Keratinocyte (primary cell): ENCODE measurements around the gene ZFR2. TPM values are rescaled to one million over a fixed set of nuclear protein-coding genes. Genes with fewer than 3 reads are reported as not detected.

ENCODE experiments used
- DNase-seq: peaks from one replicate; pipeline ENCODE4 v3.0.0-alpha.2; 2011; ENCODE audit warnings: low read depth, missing footprints, low spot score
- FAIRE-seq: peaks from 2 replicates; lab custom pipeline; 2011; peaks lifted over from hg19 to GRCh38; lab: Jason Lieb, UNC
- H2AFZ ChIP-seq: 2 replicates; pipeline ENCODE4 v1.6.0; 2012; ENCODE audit warnings: low read length, control low read depth, inconsistent platforms; ENCODE audit not compliant: control insufficient read depth
- H3K27ac ChIP-seq: 2 replicates; pipeline ENCODE4 v1.5.1; 2011; ENCODE audit warnings: low read length; ENCODE audit not compliant: control insufficient read depth, insufficient read depth
- H3K27me3 ChIP-seq: 3 replicates; pipeline ENCODE4 v1.6.0; 2011; ENCODE audit warnings: low read length; ENCODE audit not compliant: control insufficient read depth, insufficient read depth; ENCODE audit errors: extremely low read depth
- H3K36me3 ChIP-seq, 2 experiments: 2 replicates in 1 of 2; 3 replicates in 1 of 2; pipeline ENCODE4 v1.5.1; 2011; ENCODE audit warnings: low read length in 2 of 2, mild to moderate bottlenecking in 1 of 2; ENCODE audit not compliant: control insufficient read depth in 2 of 2, insufficient read depth in 2 of 2; ENCODE audit errors: extremely low read depth in 1 of 2
- H3K4me1 ChIP-seq: 3 replicates; pipeline ENCODE4 v1.5.1; 2011; ENCODE audit warnings: low read length; ENCODE audit not compliant: control insufficient read depth, insufficient read depth; ENCODE audit errors: extremely low read depth
- H3K4me2 ChIP-seq: 3 replicates; pipeline ENCODE4 v1.6.0; 2011; ENCODE audit warnings: low read depth, low read length; ENCODE audit not compliant: control insufficient read depth, insufficient read depth; ENCODE audit errors: extremely low read depth
- H3K4me3 ChIP-seq, 3 experiments: fragments of 200-600 bp in 1 of 3; sonication (generic) in 1 of 3; 2 replicates in 2 of 3; 3 replicates in 1 of 3; pipeline ENCODE4 v1.5.1; 2011 to 2016; ENCODE audit warnings: low read length in 3 of 3, mild to moderate bottlenecking in 3 of 3, control low read depth in 2 of 3, inconsistent platforms in 1 of 3, low read depth in 1 of 3, mixed read lengths in 1 of 3, mixed run types in 1 of 3, moderate library complexity in 1 of 3; ENCODE audit not compliant: control insufficient read depth in 2 of 3, insufficient read depth in 2 of 3; ENCODE audit errors: extremely low read depth in 1 of 3
- H3K79me2 ChIP-seq: 2 replicates; pipeline ENCODE4 v1.6.0; 2012; ENCODE audit warnings: low read length; ENCODE audit not compliant: control insufficient read depth, insufficient read depth
- H3K9ac ChIP-seq: 3 replicates; pipeline ENCODE4 v1.6.0; 2011; ENCODE audit warnings: low read length; ENCODE audit not compliant: control insufficient read depth, insufficient read depth; ENCODE audit errors: extremely low read depth
- H3K9me1 ChIP-seq: 3 replicates; pipeline ENCODE4 v1.6.0; 2011; ENCODE audit warnings: low read length; ENCODE audit not compliant: control insufficient read depth, insufficient read depth; ENCODE audit errors: extremely low read depth
- H3K9me3 ChIP-seq: 2 replicates; pipeline ENCODE4 v1.5.1; 2012; ENCODE audit warnings: low read depth, low read length; ENCODE audit not compliant: control insufficient read depth
- H4K20me1 ChIP-seq: 3 replicates; pipeline ENCODE4 v1.6.0; 2011; ENCODE audit warnings: low read length; ENCODE audit not compliant: control insufficient read depth, insufficient read depth; ENCODE audit errors: extremely low read depth
- EZH2 ChIP-seq: IDR thresholded peaks from one replicate; pipeline ENCODE4 v1.6.1; 2012; ENCODE audit warnings: inconsistent platforms, mild to moderate bottlenecking, low read length, moderate library complexity
- dilution Hi-C: fragments of 300-500 bp; cut with MboI; formaldehyde crosslinking; loops from one replicate; pipeline ENCODE4 v1.7.0; 2020; ENCODE audit warnings: low sequenced_read_pairs; ENCODE audit not compliant: extremely low pct_ligation_motif_present
- polyA plus RNA-seq, 5 experiments: library from polyadenylated mRNA; depleted of rRNA in 3 of 5; stranded (reverse) in 3 of 5; stranded (forward) in 1 of 5; unstranded in 1 of 5; fragments of >200 nt; gene quantifications; 1 replicate in 1 of 5; 2 replicates in 3 of 5; 3 replicates in 1 of 5; pipeline versions ENCODE4 v1.2.1 to v1.2.3, GENCODE V29; 2011 to 2012; ENCODE audit warnings: missing spikeins in 2 of 5, low read depth in 1 of 5, low replicate concordance in 1 of 5
- TF ChIP-seq, protein P1 (sequence below), 3 experiments: IDR thresholded peaks in 1 of 3; conservative IDR thresholded peaks in 1 of 3; optimal IDR thresholded peaks in 1 of 3; 2 replicates in 2 of 3; 3 replicates in 1 of 3; pipeline versions ENCODE3 to v1.5.1; 2011; ENCODE audit warnings: low read length in 3 of 3, mild to moderate bottlenecking in 3 of 3, moderate library complexity in 2 of 3, control low read depth in 1 of 3, inconsistent platforms in 1 of 3; ENCODE audit not compliant: insufficient read depth in 2 of 3; ENCODE audit errors: extremely low read depth in 1 of 3

Gene ZFR2
- polyA plus RNA-seq, 1 donor (not counting 4 experiments of a cell fraction or from before 2014, with no cell fraction given), result not detected

DNA sequence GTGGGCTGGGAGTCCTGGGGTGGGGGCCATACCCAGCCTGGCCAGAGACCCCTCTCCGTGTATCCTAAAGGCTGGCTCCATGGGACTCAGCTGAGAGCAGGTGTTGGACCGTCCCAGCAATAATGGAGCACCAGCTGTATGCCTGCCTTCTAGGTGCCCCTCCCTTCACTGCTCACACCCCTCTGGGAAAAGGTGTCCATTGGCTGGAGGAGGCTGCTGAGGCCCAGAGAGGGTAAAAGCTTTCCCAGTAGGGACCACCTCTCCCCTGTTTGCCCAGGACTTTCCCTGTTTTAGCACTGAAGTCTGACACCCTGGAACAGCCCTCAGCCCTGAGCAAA, 93.5 kb downstream of the ZFR2 start:
- no peak overlapping the region for H3K4me3 ChIP-seq
- H3K9me1 ChIP-seq, result no peaks in the 10 kb centered on the region
- no peaks in the 10 kb centered on the region for H3K9me3 ChIP-seq
- no peak overlapping the region for H3K27ac ChIP-seq
- TF ChIP-seq, protein P1, sequence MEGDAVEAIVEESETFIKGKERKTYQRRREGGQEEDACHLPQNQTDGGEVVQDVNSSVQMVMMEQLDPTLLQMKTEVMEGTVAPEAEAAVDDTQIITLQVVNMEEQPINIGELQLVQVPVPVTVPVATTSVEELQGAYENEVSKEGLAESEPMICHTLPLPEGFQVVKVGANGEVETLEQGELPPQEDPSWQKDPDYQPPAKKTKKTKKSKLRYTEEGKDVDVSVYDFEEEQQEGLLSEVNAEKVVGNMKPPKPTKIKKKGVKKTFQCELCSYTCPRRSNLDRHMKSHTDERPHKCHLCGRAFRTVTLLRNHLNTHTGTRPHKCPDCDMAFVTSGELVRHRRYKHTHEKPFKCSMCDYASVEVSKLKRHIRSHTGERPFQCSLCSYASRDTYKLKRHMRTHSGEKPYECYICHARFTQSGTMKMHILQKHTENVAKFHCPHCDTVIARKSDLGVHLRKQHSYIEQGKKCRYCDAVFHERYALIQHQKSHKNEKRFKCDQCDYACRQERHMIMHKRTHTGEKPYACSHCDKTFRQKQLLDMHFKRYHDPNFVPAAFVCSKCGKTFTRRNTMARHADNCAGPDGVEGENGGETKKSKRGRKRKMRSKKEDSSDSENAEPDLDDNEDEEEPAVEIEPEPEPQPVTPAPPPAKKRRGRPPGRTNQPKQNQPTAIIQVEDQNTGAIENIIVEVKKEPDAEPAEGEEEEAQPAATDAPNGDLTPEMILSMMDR (optimal IDR thresholded peaks at IDR 0.05 in 1 of 3, IDR thresholded peaks at IDR 0.05 in 1 of 3, conservative IDR thresholded peaks at IDR 0.05 in 1 of 3; ENCODE audit: extremely low read depth in 1 of 3, insufficient read depth in 2 of 3, low read length in 3 of 3), result no peak
- no peak for TF ChIP-seq EZH2
- no peaks in the 10 kb centered on the region for H3K36me3 ChIP-seq
- no peaks in the 10 kb centered on the region for H3K79me2 ChIP-seq
- FAIRE-seq (no peak), DNase-seq (no peak)
- H3K4me2 ChIP-seq, result no peak overlapping the region
- peaks cover 7% of the 10 kb centered on the region for H3K27me3 ChIP-seq
- no peaks in the 10 kb centered on the region for H4K20me1 ChIP-seq
- no peak overlapping the region for H2AFZ ChIP-seq
- no peaks in the 10 kb centered on the region for H3K4me1 ChIP-seq
- dilution Hi-C loops, result no loop called here
- H3K9ac ChIP-seq, result no peak overlapping the region

DNA sequence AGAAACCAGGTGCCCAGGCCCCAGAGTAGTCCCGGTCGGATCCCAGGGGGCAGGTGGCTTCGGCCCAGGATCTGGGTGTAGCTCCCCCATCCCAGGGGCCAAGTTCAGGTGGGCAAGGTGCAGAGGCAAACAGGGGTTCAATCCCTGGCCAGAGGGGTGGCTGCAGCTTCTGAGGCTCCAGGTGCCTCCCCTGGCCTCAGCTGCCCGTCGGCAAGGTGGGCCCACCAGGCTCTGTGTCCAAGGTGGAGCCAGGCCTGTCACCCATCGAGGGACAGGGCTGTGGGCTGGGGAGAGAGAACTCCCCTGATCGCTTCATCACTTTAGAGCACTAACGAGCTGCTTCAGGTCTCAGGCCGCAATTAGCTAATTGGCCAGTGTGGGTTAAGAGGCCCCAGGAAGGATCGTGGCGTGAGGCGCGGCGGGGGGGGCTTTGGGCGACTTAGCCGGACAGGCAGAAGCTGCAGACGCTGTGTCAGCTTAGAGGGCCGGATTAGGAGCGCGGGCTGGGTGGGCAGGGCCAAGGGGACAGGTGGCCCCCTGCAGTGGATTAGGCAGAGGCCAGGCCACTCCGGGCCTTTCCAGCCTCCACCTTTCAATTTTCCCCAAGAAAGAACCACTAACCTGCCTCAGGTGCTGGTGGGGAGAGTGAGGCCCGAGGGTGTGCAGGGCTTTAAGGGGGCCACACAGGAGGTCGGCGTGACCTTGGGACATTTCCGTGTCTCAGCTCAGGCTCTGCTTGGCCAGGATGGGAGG, 94.0 kb downstream of the ZFR2 start:
- H2AFZ ChIP-seq, result no peak overlapping the region
- DNase-seq (no peak), FAIRE-seq (no peak)
- H3K27me3 ChIP-seq, result peaks cover 7% of the 10 kb centered on the region
- no peak overlapping the region for H3K27ac ChIP-seq
- no peak overlapping the region for H3K4me3 ChIP-seq
- no peaks in the 10 kb centered on the region for H4K20me1 ChIP-seq
- TF ChIP-seq, protein P1 (optimal IDR thresholded peaks at IDR 0.05 in 1 of 3, IDR thresholded peaks at IDR 0.05 in 1 of 3, conservative IDR thresholded peaks at IDR 0.05 in 1 of 3; ENCODE audit: extremely low read depth in 1 of 3, insufficient read depth in 2 of 3, low read length in 3 of 3), result no peak
- no peak for TF ChIP-seq EZH2
- H3K79me2 ChIP-seq, result no peaks in the 10 kb centered on the region
- H3K9me1 ChIP-seq, result no peaks in the 10 kb centered on the region
- H3K36me3 ChIP-seq, result no peaks in the 10 kb centered on the region
- H3K9ac ChIP-seq, result no peak overlapping the region
- H3K4me2 ChIP-seq, result no peak overlapping the region
- dilution Hi-C loops, result no loop called here
- H3K9me3 ChIP-seq, result no peaks in the 10 kb centered on the region
- no peaks in the 10 kb centered on the region for H3K4me1 ChIP-seq
